Neural cell (in vitro differentiated cells): Measurements from ENCODE around the gene CDO1. TPM values are rescaled to one million over a fixed set of nuclear protein-coding genes. Genes with fewer than 3 reads are reported as not detected.

ENCODE experiments used
- H2AFZ ChIP-seq: fragments of 200-600, 300-800 bp; sonication (generic), shearing (Covaris generic); 2 replicates; pipeline ENCODE4 v1.6.0; 2014; ENCODE audit warnings: low read depth, mild to moderate bottlenecking, antibody characterized with exemption, low read length, moderate library complexity
- H3F3A ChIP-seq: fragments of 200-600 bp; shearing (Covaris generic); 2 replicates; pipeline ENCODE4 v1.6.1; 2016; ENCODE audit warnings: mild to moderate bottlenecking, moderate library complexity, mixed read lengths, antibody characterized with exemption, low read length; ENCODE audit not compliant: insufficient read depth, poor library complexity, severe bottlenecking
- H3K27ac ChIP-seq: fragments of 200-600, 300-800 bp; sonication (generic), shearing (Covaris generic); 2 replicates; pipeline ENCODE4 v1.5.1; 2014; ENCODE audit warnings: mild to moderate bottlenecking, low read length, moderate library complexity
- H3K27me3 ChIP-seq: fragments of 300-800, 200-600 bp; sonication (generic), shearing (Covaris generic); 2 replicates; pipeline ENCODE4 v1.6.0; 2014; ENCODE audit warnings: mild to moderate bottlenecking, low read depth, low read length, moderate library complexity; ENCODE audit not compliant: insufficient read depth
- H3K36me3 ChIP-seq: fragments of 300-800, 200-600 bp; sonication (generic), shearing (Covaris generic); 2 replicates; pipeline ENCODE4 v1.5.1; 2014; ENCODE audit warnings: mild to moderate bottlenecking, antibody characterized with exemption, low read length, moderate library complexity; ENCODE audit not compliant: insufficient read depth
- H3K4me2 ChIP-seq: fragments of 300-800, 200-600 bp; sonication (generic), shearing (Covaris generic); 2 replicates; pipeline ENCODE4 v1.6.0; 2014; ENCODE audit warnings: mild to moderate bottlenecking, low read length
- H3K4me3 ChIP-seq: fragments of 300-800, 200-600 bp; sonication (generic), shearing (Covaris generic); 2 replicates; pipeline ENCODE4 v1.5.1; 2014; ENCODE audit warnings: mild to moderate bottlenecking, low read length, moderate library complexity
- H3K79me2 ChIP-seq: fragments of 200-600 bp; shearing (Covaris generic); replicated peaks from 2 replicates; pipeline ENCODE4 v1.6.0; 2014; ENCODE audit warnings: mild to moderate bottlenecking, low read length, moderate library complexity; ENCODE audit not compliant: insufficient read depth
- H3K9ac ChIP-seq: fragments of 300-800, 200-600 bp; sonication (generic), shearing (Covaris generic); 2 replicates; pipeline ENCODE4 v1.6.1; 2016; ENCODE audit warnings: mild to moderate bottlenecking, low read length, mixed read lengths
- H3K9me2 ChIP-seq: fragments of 200-600 bp; shearing (Covaris generic); 2 replicates; pipeline ENCODE4 v1.6.1; 2016; ENCODE audit warnings: mild to moderate bottlenecking, low read length, mixed read lengths; ENCODE audit not compliant: insufficient read depth
- H3K9me3 ChIP-seq: fragments of 200-600, 300-800 bp; sonication (generic), shearing (Covaris generic); 2 replicates; pipeline ENCODE4 v1.6.1; 2016; ENCODE audit warnings: mild to moderate bottlenecking, mixed run types, low read length, moderate library complexity, mixed read lengths
- H4K20me1 ChIP-seq: fragments of 200-600 bp; shearing (Covaris generic); 2 replicates; pipeline ENCODE4 v1.6.1; 2016; ENCODE audit warnings: mild to moderate bottlenecking, mixed run types; ENCODE audit not compliant: insufficient read depth
- EP300 ChIP-seq: fragments of 450-650 bp; conservative IDR thresholded peaks from 2 replicates; pipeline ENCODE4 v1.6.1; 2014; ENCODE audit warnings: antibody characterized with exemption, mild to moderate bottlenecking, moderate library complexity; ENCODE audit not compliant: poor library complexity, severe bottlenecking
- EZH2 ChIP-seq: fragments of 200-600, 300-800 bp; shearing (Covaris generic), sonication (generic); IDR thresholded peaks from 2 replicates; pipeline ENCODE4 v1.6.1; 2014; ENCODE audit warnings: antibody characterized with exemption, low read length, borderline replicate concordance, mild to moderate bottlenecking; ENCODE audit not compliant: insufficient read depth, poor library complexity, severe bottlenecking
- MXI1 ChIP-seq: fragments of 450-650 bp; conservative IDR thresholded peaks from 2 replicates; pipeline ENCODE4 v1.6.1; 2014; ENCODE audit warnings: antibody characterized with exemption, mild to moderate bottlenecking; ENCODE audit not compliant: poor library complexity, severe bottlenecking
- POLR2AphosphoS5 ChIP-seq: IDR thresholded peaks from 2 replicates; pipeline ENCODE4 v1.6.1; 2012
- RAD21 ChIP-seq: fragments of 450-650 bp; conservative IDR thresholded peaks from 2 replicates; pipeline ENCODE4 v1.6.1; 2014; ENCODE audit warnings: antibody characterized with exemption, mild to moderate bottlenecking, moderate library complexity
- SMC3 ChIP-seq: fragments of 450-650 bp; conservative IDR thresholded peaks from 2 replicates; pipeline ENCODE4 v1.6.1; 2014; ENCODE audit warnings: antibody characterized with exemption, mild to moderate bottlenecking, moderate library complexity; ENCODE audit not compliant: poor library complexity
- TAF1 ChIP-seq: IDR thresholded peaks from 2 replicates; pipeline ENCODE4 v1.6.1; 2012; ENCODE audit warnings: low read depth
- polyA plus RNA-seq: library from polyadenylated mRNA; depleted of rRNA; stranded (reverse); fragments of >200 nt; gene quantifications from 2 replicates; pipeline ENCODE4 v1.2.3, GENCODE V29; 2014
- TF ChIP-seq, protein P1 (sequence below): fragments of 450-650 bp; IDR thresholded peaks from 2 replicates; pipeline ENCODE4 v1.5.1; 2014; ENCODE audit warnings: antibody characterized with exemption, mild to moderate bottlenecking, moderate library complexity; ENCODE audit not compliant: poor library complexity, severe bottlenecking
- TF ChIP-seq, protein P2 (sequence below): IDR thresholded peaks from 2 replicates; pipeline ENCODE4 v1.6.1; 2012; ENCODE audit warnings: borderline replicate concordance

Gene CDO1
- polyA plus RNA-seq, 1 donor from 2014 or later: 201 TPM

DNA sequence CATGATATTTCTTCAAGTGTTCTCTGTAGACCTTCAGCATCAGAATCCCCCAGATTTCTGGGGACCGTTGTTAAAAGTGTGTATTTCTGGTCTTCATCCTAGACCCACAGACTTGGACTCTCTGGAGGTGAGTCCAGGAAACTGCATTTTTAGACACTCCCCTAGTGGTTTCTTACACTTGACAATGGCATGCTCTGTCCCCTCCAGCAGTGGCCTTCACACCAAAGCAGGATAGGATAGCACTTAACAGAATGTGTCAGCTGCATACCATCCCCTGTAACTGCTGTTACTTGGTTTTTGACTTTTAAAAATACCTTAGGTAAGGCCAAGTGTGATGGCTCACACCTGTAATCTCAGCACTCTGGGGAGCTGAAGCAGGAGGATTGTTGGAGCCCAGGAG is 20.8 kb downstream of the CDO1 start:
- TF ChIP-seq, protein P1, sequence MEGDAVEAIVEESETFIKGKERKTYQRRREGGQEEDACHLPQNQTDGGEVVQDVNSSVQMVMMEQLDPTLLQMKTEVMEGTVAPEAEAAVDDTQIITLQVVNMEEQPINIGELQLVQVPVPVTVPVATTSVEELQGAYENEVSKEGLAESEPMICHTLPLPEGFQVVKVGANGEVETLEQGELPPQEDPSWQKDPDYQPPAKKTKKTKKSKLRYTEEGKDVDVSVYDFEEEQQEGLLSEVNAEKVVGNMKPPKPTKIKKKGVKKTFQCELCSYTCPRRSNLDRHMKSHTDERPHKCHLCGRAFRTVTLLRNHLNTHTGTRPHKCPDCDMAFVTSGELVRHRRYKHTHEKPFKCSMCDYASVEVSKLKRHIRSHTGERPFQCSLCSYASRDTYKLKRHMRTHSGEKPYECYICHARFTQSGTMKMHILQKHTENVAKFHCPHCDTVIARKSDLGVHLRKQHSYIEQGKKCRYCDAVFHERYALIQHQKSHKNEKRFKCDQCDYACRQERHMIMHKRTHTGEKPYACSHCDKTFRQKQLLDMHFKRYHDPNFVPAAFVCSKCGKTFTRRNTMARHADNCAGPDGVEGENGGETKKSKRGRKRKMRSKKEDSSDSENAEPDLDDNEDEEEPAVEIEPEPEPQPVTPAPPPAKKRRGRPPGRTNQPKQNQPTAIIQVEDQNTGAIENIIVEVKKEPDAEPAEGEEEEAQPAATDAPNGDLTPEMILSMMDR: no peak
- TF ChIP-seq EZH2 (no peak), MXI1 (no peak), POLR2AphosphoS5 (no peak), RAD21 (no peak), SMC3 (no peak), TAF1 (no peak), EP300 (no peak)
- TF ChIP-seq, protein P2, sequence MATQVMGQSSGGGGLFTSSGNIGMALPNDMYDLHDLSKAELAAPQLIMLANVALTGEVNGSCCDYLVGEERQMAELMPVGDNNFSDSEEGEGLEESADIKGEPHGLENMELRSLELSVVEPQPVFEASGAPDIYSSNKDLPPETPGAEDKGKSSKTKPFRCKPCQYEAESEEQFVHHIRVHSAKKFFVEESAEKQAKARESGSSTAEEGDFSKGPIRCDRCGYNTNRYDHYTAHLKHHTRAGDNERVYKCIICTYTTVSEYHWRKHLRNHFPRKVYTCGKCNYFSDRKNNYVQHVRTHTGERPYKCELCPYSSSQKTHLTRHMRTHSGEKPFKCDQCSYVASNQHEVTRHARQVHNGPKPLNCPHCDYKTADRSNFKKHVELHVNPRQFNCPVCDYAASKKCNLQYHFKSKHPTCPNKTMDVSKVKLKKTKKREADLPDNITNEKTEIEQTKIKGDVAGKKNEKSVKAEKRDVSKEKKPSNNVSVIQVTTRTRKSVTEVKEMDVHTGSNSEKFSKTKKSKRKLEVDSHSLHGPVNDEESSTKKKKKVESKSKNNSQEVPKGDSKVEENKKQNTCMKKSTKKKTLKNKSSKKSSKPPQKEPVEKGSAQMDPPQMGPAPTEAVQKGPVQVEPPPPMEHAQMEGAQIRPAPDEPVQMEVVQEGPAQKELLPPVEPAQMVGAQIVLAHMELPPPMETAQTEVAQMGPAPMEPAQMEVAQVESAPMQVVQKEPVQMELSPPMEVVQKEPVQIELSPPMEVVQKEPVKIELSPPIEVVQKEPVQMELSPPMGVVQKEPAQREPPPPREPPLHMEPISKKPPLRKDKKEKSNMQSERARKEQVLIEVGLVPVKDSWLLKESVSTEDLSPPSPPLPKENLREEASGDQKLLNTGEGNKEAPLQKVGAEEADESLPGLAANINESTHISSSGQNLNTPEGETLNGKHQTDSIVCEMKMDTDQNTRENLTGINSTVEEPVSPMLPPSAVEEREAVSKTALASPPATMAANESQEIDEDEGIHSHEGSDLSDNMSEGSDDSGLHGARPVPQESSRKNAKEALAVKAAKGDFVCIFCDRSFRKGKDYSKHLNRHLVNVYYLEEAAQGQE: no peak
- Histone ChIP-seq H2AFZ (no peak overlapping the region), H3F3A (no peaks in the 10 kb centered on the region), H4K20me1 (no peaks in the 10 kb centered on the region), H3K4me2 (no peak overlapping the region), H3K27me3 (no peaks in the 10 kb centered on the region), H3K9me2 (no peaks in the 10 kb centered on the region), H3K36me3 (no peaks in the 10 kb centered on the region), H3K27ac (no peak overlapping the region), H3K79me2 (no peaks in the 10 kb centered on the region), H3K9me3 (no peaks in the 10 kb centered on the region), H3K4me3 (no peak overlapping the region), H3K9ac (no peak overlapping the region)

DNA sequence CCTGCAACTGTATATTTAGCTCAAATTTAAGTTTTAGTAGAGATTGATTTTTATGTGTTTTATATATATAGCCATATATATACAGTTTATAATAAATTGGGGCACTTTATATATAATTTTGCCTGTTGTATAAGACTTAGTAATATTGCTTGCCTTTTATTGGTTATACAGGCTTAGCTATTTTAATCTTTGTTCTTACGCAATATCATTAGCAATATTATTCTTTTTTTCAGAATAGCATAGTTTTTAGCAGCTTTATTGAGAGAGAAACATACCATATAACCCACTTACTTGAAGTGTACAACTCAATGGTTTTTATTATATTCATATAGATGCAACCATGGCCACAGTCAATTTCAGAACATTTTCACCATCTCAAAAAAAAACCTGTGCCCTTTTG is 28.0 kb downstream of the CDO1 start:
- Histone ChIP-seq H3K36me3 (no peaks in the 10 kb centered on the region), H3K9me2 (no peaks in the 10 kb centered on the region), H3K27me3 (no peaks in the 10 kb centered on the region), H4K20me1 (no peaks in the 10 kb centered on the region), H3F3A (no peaks in the 10 kb centered on the region), H3K4me3 (no peak overlapping the region), H2AFZ (no peak overlapping the region), H3K9me3 (no peaks in the 10 kb centered on the region), H3K27ac (no peak overlapping the region), H3K79me2 (no peaks in the 10 kb centered on the region), H3K9ac (no peak overlapping the region), H3K4me2 (no peak overlapping the region)
- TF ChIP-seq, protein P1: no peak
- TF ChIP-seq POLR2AphosphoS5 (no peak), TAF1 (no peak), EZH2 (no peak)
